ENCODE measurements around the gene FMNL3.
"Not testable (repeated sequence)": the region's sequence is repeated elsewhere in the genome, so short reads cannot be mapped to it uniquely, and the experiment has no call there.

The FMNL3 gene

DNA sequence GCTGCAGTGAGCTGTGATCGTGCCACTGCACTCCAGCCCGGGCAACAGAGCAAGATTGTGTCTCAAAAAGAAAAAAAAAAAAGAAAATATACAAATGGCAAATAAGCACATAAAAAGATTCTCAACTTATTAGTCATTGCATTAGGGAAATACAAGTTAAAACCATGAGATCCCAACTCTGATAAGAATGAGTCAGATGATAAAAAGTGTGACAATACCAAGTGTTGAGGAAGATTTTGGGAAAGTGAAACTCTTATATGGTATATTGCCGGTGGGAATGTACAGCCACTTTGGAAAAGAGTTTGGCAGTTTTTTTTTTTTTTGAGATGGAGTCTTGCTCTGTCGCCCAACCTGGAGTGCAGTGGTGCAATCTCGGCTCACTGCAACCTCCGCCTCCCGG is 91.5 kb downstream of the FMNL3 start:
- Histone ChIP-seq H3K27me3 (ENCODE audit: control insufficient read depth, insufficient read depth, low read length) (no peaks in the 10 kb centered on the region), H3K4me3 (ENCODE audit: low read length) (no peak overlapping the region), H3K36me3 (ENCODE audit: control insufficient read depth, insufficient read depth, low read length) (no peaks in the 10 kb centered on the region), H3K4me1 (ENCODE audit: control insufficient read depth, insufficient read depth, low read length) (no peaks in the 10 kb centered on the region), H3K9me3 (ENCODE audit: control insufficient read depth, low read length) (no peaks in the 10 kb centered on the region), H3K9ac (ENCODE audit: low read length) (no peak overlapping the region)

DNA sequence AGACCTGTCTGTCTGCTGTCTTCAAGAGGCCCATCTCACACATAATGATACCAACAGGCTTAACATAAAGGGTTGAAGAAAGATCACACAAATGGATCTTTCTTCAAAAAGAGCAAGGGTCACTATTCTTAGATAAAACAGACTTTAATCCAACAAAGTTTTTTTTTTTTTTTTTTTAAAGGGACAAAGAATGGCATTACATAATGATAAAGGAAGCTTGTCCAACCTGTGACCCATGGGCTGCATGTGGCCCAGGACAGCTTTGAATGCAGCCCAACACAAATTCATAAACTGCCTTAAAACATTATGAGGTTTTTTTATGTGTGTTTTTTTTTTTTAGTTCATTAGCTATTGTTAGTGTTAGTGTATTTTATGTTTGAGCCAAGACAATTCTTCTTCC is 95.0 kb downstream of the FMNL3 start:
- no peaks in the 10 kb centered on the region for H3K4me1 ChIP-seq (ENCODE audit: control insufficient read depth, insufficient read depth, low read length)
- no peaks in the 10 kb centered on the region for H3K9me3 ChIP-seq (ENCODE audit: control insufficient read depth, low read length)
- H3K9ac ChIP-seq (ENCODE audit: low read length), result no peak overlapping the region
- no peaks in the 10 kb centered on the region for H3K27me3 ChIP-seq (ENCODE audit: control insufficient read depth, insufficient read depth, low read length)
- H3K4me3 ChIP-seq (ENCODE audit: low read length), result no peak overlapping the region
- no peaks in the 10 kb centered on the region for H3K36me3 ChIP-seq (ENCODE audit: control insufficient read depth, insufficient read depth, low read length)

DNA sequence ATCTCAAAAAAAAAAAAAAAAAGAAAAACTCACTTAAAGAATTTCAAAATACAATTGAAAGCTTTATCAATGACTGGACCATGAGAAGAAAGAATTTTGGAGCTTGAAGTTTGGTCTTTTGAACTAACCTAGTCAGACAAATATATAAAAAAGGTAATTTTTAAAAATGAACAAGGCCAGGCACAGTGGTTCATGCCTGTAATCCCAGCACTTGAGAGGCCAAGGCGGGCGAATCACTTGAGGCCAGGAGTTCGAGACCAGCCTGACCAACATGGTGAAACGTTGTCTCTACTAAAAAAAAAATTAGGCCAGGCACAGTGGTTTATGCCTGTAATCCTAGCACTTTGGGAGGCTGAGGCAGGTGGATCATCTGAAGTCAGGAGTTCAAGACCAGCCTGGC is 96.4 kb downstream of the FMNL3 start:
- not testable (repeated sequence) for H3K9me3 ChIP-seq (ENCODE audit: control insufficient read depth, low read length); H3K27me3 ChIP-seq (ENCODE audit: control insufficient read depth, insufficient read depth, low read length); H3K4me1 ChIP-seq (ENCODE audit: control insufficient read depth, insufficient read depth, low read length); H3K36me3 ChIP-seq (ENCODE audit: control insufficient read depth, insufficient read depth, low read length); H3K4me3 ChIP-seq (ENCODE audit: low read length); H3K9ac ChIP-seq (ENCODE audit: low read length)

DNA sequence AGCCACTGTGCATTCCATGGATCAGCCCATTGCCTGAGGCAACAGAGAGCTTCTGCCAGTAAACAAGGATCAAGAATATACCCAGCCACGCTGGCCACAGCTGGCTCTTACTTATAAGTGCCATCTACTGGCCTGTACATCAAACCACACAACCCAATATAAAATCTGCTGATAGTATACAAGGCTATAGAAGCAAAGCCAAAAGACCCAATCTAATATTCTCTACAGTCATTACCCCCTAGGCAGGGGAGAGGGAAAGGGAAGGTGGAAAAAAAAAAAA is 97.4 kb downstream of the FMNL3 start:
- H3K4me1 ChIP-seq (ENCODE audit: control insufficient read depth, insufficient read depth, low read length), result no peaks in the 10 kb centered on the region
- H3K9me3 ChIP-seq (ENCODE audit: control insufficient read depth, low read length), result no peaks in the 10 kb centered on the region
- H3K27me3 ChIP-seq (ENCODE audit: control insufficient read depth, insufficient read depth, low read length), result no peaks in the 10 kb centered on the region
- H3K4me3 ChIP-seq (ENCODE audit: low read length), result no peak overlapping the region
- H3K36me3 ChIP-seq (ENCODE audit: control insufficient read depth, insufficient read depth, low read length), result no peaks in the 10 kb centered on the region
- no peak overlapping the region for H3K9ac ChIP-seq (ENCODE audit: low read length)

DNA sequence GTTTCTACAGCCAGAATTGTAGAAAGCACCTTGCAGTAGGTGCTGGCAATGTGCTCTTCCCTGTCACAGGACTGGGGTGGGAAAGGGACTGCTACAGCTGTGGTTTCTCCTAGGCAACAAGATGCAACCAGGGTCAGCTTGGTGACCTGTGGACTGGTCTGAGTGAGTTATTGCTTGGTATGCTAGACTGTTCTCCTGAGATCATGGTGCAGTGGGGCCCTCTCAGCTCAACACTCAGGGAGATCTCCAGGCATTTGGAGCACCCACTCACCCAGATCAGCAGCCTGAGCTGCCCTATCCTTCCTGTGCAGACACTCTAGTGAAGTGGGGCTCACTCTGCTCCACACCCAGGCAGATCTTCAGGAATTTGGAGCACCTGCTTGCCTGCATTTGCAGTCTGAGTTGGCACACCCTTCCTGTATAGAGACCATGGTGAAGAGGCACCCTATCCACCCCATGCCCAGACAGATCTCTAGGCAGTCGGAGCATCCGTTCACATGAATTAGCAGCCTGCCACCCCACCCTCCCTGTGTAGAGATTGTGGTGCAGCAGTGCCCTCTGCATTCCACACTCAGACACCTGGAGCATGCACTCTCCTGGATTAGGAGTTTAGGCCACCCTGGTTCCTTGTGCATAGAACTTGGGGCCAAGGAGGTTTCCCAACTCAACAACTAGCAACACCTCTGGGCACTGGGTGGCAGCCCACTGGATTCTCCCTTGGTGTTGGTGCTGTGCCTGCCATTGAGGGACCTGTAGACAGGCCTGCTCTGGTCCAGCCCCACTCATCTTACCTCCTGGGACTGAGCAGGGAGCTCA is 97.9 kb downstream of the FMNL3 start:
- H3K4me3 ChIP-seq (ENCODE audit: low read length), result no peak overlapping the region
- H3K9me3 ChIP-seq (ENCODE audit: control insufficient read depth, low read length), result no peaks in the 10 kb centered on the region
- H3K27me3 ChIP-seq (ENCODE audit: control insufficient read depth, insufficient read depth, low read length), result no peaks in the 10 kb centered on the region
- no peak overlapping the region for H3K9ac ChIP-seq (ENCODE audit: low read length)
- H3K36me3 ChIP-seq (ENCODE audit: control insufficient read depth, insufficient read depth, low read length), result no peaks in the 10 kb centered on the region
- no peaks in the 10 kb centered on the region for H3K4me1 ChIP-seq (ENCODE audit: control insufficient read depth, insufficient read depth, low read length)

DNA sequence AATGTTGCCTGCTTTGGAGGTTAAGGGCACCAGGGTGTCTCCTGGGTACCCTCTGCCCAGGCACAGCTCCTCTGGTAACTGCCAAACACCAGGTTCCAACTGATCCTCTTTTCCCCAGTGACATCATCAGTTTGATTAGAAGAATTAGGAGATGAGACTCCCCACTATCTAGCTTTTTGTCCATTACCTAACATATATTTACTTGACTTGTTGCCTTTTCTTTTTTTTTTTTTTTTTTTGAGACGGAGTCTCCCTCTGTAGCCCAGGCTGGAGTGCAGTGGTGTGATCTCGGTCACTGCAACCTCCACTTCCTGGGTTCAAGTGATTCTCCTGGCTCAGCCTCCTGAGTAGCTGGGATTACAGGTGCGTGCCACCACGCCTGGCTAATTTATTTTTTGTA is 101.7 kb downstream of the FMNL3 start, which contains the start of gene FAM186B:
TSS of gene FAM186B (minus strand) at position 101 of the 400 bp plus-strand sequence. CDS start 162 bp downstream, outside the sequence.
- H3K27me3 ChIP-seq (ENCODE audit: control insufficient read depth, insufficient read depth, low read length); H3K36me3 ChIP-seq (ENCODE audit: control insufficient read depth, insufficient read depth, low read length); H3K4me3 ChIP-seq (ENCODE audit: low read length); H3K4me1 ChIP-seq (ENCODE audit: control insufficient read depth, insufficient read depth, low read length); H3K9ac ChIP-seq (ENCODE audit: low read length); H3K9me3 ChIP-seq (ENCODE audit: control insufficient read depth, low read length): not testable (repeated sequence)

DNA sequence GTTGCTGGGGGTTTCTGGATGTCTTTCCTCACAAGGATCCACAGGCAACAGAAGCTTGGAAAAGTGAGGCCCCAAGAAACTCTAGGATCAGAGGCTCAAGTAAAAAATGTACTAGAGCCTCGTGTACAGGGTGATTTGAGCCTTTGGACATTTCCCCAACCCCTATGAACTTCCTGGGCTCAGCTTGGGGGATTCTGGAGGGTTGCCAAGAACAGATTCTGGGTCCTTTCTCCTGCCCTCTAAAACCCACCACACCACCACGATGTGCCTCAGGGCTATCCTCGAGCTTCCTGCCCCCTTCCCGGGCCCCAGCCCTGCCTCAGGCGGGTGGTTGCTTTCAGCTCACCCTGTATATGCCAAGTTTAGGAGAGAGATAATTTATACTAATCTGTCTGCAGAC is 102.3 kb downstream of the FMNL3 start:
- Histone ChIP-seq H3K9me3 (ENCODE audit: control insufficient read depth, low read length) (no peaks in the 10 kb centered on the region), H3K4me3 (ENCODE audit: low read length) (no peak overlapping the region), H3K4me1 (ENCODE audit: control insufficient read depth, insufficient read depth, low read length) (no peaks in the 10 kb centered on the region), H3K9ac (ENCODE audit: low read length) (no peak overlapping the region), H3K36me3 (ENCODE audit: control insufficient read depth, insufficient read depth, low read length) (no peaks in the 10 kb centered on the region), H3K27me3 (ENCODE audit: control insufficient read depth, insufficient read depth, low read length) (no peaks in the 10 kb centered on the region)

DNA sequence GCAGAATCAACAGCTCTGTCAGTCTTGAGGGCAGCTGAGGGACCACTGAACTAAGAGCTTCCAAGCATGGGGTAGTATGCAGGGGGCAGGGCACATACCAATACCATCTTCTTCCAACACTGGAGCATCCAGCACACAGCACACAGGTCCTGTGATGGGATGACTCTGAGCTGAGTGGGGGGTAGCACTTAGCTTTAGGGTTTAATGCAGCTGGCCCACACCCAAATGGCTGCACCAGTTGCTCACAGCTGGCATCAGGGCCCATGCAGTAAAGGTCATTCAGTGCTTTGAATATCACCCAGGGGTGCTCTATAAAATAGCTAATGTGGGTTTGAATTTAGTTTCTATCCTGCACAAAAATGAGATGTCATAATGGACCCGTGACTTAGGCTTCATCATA is 103.5 kb downstream of the FMNL3 start:
- Histone ChIP-seq H3K9me3 (ENCODE audit: control insufficient read depth, low read length) (no peaks in the 10 kb centered on the region), H3K27me3 (ENCODE audit: control insufficient read depth, insufficient read depth, low read length) (no peaks in the 10 kb centered on the region), H3K4me1 (ENCODE audit: control insufficient read depth, insufficient read depth, low read length) (no peaks in the 10 kb centered on the region), H3K4me3 (ENCODE audit: low read length) (no peak overlapping the region), H3K36me3 (ENCODE audit: control insufficient read depth, insufficient read depth, low read length) (no peaks in the 10 kb centered on the region), H3K9ac (ENCODE audit: low read length) (no peak overlapping the region)

DNA sequence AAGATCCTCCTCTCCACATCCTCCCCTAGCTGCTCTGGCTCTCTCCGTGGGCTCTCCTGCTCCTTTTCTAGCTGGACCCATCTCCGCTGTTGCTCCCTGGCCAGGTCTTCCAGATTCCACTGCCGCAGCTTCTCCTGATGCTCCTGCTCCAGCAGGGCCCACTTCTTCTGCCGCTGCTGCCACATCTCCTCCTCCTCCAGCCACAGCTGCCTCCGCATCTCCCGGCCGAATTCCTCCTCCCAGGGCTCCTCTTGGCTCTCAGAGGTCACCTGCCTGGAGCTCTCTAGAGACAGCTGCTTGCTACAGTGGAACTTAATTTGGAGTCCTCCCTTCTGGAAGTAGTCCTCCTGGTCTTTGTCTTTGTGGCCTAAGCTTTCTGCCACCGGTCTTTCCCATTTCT is 107.2 kb downstream of the FMNL3 start:
- H3K9ac ChIP-seq (ENCODE audit: low read length), result no peak overlapping the region
- no peaks in the 10 kb centered on the region for H3K36me3 ChIP-seq (ENCODE audit: control insufficient read depth, insufficient read depth, low read length)
- no peaks in the 10 kb centered on the region for H3K4me1 ChIP-seq (ENCODE audit: control insufficient read depth, insufficient read depth, low read length)
- no peak overlapping the region for H3K4me3 ChIP-seq (ENCODE audit: low read length)
- H3K27me3 ChIP-seq (ENCODE audit: control insufficient read depth, insufficient read depth, low read length), result no peaks in the 10 kb centered on the region
- no peaks in the 10 kb centered on the region for H3K9me3 ChIP-seq (ENCODE audit: control insufficient read depth, low read length)

DNA sequence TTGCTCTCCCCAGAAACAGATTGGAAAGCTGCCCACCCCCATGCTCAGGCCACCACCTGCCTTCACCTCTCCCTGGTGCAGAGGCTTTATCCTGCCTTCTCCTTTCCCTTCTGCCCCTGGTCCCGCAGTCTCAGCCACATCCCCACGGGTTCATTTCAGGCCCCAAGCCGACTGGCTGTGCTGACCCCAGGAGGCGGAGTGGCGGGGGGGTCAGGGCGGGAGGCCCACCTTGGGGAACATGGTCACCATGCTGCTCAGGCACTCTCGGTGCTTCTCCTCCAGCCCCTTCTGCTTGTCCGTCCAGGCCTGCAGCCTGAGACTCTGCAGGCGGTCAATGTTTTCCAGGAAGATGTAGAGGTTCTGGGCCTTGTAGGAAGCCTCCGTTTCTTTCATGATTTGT is 108.7 kb downstream of the FMNL3 start:
- no peaks in the 10 kb centered on the region for H3K4me1 ChIP-seq (ENCODE audit: control insufficient read depth, insufficient read depth, low read length)

DNA sequence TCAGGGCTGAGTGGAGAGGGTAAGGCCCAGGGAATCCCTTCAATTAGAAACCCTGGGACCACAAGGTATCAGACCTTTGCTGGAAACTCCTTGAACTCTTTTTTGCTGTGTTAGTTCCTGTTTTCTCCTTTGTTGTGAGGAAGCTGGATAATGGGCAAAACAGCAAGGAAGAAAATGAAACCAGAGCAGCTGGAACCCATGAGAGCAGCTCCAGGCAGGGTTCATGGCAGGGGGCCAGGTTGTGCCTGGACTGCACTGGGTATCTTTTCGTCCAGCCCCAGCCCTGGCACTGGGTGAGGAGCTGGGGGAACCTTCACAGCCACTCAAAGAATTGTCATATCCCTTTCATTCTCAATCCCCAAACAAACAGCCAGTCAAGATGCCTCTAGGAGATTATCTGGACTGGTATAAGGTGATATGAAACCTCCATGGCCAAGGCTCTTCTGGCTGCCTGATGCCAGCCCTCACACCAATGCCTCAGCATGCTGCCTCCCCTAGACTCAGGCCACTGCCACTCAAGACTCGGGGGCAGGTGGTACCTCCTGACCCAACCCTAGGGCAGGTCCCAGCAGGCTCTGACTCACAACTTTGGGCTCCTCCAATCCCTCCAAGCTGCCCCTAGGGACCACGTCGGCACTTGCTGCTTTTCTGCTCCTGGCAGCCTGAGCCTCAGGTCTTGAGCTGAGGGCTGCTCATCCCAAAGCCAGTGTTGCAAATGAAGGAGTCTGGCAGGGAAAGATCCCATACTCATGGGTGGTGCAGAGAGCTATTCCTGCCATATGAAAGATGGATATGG is 118.3 kb downstream of the FMNL3 start:
- Histone ChIP-seq H3K36me3 (ENCODE audit: control insufficient read depth, insufficient read depth, low read length) (no peaks in the 10 kb centered on the region), H3K4me1 (ENCODE audit: control insufficient read depth, insufficient read depth, low read length) (no peaks in the 10 kb centered on the region), H3K4me3 (ENCODE audit: low read length) (no peak overlapping the region), H3K9ac (ENCODE audit: low read length) (no peak overlapping the region), H3K27me3 (ENCODE audit: control insufficient read depth, insufficient read depth, low read length) (no peaks in the 10 kb centered on the region), H3K9me3 (ENCODE audit: control insufficient read depth, low read length) (no peaks in the 10 kb centered on the region)

More for the DNA sequence above, 108.7 kb downstream of the FMNL3 start:
- H3K4me3 ChIP-seq (ENCODE audit: low read length), result no peak overlapping the region
- H3K9me3 ChIP-seq (ENCODE audit: control insufficient read depth, low read length), result no peaks in the 10 kb centered on the region
- no peak overlapping the region for H3K9ac ChIP-seq (ENCODE audit: low read length)
- no peaks in the 10 kb centered on the region for H3K36me3 ChIP-seq (ENCODE audit: control insufficient read depth, insufficient read depth, low read length)
- H3K27me3 ChIP-seq (ENCODE audit: control insufficient read depth, insufficient read depth, low read length), result no peaks in the 10 kb centered on the region

DNA sequence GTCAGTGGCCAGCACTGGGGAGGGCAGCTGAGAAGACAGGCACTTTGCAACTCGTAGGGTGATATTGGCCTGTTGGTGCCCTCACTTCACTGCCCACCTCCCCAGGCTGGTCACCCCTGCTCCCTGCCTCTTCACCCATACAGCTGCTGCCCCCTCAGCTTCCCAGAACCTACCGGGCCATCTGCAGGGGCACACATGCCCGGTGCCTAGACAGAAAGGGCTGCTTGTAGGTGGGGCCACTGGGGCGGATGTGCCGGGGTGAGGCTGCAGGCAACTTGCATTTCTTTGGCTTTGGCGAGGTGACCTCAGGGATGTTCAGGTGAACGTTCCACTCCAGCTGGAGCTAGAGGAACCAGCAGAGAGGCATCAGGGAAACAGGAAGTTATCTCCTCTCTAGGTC is 118.9 kb downstream of the FMNL3 start:
- H3K9me3 ChIP-seq (ENCODE audit: control insufficient read depth, low read length), result no peaks in the 10 kb centered on the region
- H3K36me3 ChIP-seq (ENCODE audit: control insufficient read depth, insufficient read depth, low read length), result no peaks in the 10 kb centered on the region
- H3K27me3 ChIP-seq (ENCODE audit: control insufficient read depth, insufficient read depth, low read length), result no peaks in the 10 kb centered on the region
- H3K4me3 ChIP-seq (ENCODE audit: low read length), result no peak overlapping the region
- H3K9ac ChIP-seq (ENCODE audit: low read length), result no peak overlapping the region
- H3K4me1 ChIP-seq (ENCODE audit: control insufficient read depth, insufficient read depth, low read length), result no peaks in the 10 kb centered on the region

All from mucosa of stomach (tissue), 1 donor.